GM19324 (cell line): ENCODE results near the gene IPO9.
A peak's percentile ranks its signal among the peaks of the same experiment; 100 is the strongest.

Source experiments
- ATAC-seq: cut with Tn5 transposase; IDR thresholded peaks from one replicate; pipeline ENCODE4 v1.9.1; 2021; ENCODE audit warnings: mild to moderate bottlenecking, moderate library complexity; ENCODE audit not compliant: unreplicated experiment, low FRiP score

IPO9 gene

DNA sequence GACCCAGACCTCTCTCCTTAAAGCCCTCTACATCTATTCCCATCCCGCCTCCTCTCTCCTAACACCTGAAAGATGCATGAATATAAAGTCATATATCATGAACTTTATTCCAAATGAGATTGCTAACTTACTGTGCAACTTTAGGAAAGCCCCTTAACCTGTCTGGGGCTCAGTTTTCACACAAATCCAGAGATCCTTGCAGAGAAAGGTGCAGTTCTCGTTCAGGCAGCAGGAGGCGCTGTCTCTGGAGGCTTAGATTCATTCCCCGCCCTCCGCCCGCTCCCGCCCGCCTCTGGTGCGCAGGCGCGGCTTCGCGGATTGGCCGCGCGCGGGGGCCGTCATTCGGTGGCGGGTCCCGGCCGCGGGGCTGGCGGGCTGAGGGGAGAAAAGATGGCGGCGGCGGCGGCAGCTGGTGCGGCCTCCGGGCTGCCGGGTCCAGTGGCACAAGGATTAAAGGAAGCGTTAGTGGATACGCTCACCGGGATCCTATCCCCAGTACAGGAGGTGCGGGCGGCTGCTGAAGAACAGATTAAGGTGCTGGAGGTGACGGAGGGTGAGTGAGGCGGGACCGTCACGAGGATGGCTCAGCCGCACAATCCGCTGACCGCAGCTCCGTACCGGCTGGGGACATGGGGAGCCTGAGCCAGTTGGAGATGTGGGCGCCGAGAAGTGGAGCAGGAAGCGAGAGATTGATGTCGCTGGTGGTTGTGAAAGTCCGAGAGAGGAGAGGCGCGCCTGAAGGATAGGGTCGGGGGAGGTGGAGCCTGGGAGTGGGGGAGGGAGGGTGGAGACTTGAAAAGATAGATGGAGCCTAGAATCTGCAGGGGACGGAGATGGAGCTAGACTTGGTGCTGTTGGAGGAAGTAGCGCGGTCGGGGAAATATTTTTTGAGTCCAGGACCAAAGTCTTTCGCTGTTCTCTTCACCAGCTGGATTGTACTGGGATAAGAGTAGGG lies at the start of gene IPO9:
IPO9 (plus strand) TSS at position 338 of the 955 bp plus-strand sequence; CDS start at position 391, 53 bp downstream.
- ATAC-seq = peak; percentile 95

DNA sequence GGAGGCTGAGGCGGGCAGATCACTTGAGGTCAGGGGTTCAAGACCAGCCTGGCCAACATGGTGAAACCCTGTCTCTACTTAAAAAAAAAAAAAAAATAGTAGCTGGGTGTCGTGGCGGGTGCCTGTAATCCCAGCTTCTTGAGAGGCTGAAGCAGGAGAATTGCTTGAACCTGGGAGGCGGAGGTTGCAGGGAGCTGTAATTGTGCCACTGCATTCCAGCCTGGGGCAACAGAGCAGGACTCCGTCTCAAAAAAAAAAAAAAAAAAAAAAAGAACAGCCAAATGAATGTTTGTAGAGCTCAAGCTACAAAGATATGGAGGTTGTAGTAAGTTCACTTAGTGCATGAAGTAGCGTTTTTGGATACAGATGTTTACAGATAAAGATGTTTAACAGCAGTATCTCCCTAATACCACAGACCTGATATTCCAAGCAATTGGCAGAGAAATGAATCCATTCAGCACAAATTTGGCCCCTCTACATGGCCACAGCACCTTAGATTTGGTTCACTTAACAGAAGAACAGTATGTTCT lies 49.5 kb upstream of the IPO9 start:
- no peak for ATAC-seq

DNA sequence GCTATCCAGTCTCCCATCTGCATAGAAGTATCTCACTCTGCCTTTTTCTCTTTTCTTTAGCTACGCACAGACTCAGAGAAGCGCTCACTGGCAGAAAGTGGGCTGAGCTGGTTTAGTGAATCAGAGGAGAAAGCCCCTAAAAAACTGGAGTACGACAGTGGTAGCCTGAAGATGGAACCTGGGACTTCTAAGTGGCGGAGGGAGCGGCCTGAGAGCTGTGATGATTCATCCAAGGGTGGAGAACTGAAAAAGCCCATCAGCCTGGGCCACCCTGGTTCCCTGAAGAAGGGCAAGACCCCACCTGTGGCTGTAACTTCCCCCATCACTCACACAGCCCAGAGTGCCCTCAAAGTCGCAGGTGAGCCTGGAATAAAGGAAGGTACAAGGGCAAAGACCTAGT lies 48.0 kb upstream of the IPO9 start:
- ATAC-seq = no peak

GRCh38 chr1:201781437-201781836 lies 47.5 kb upstream of the IPO9 start:
- no peak for ATAC-seq

GRCh38 chr1:201782353-201782752 lies 46.6 kb upstream of the IPO9 start:
- no peak for ATAC-seq

DNA sequence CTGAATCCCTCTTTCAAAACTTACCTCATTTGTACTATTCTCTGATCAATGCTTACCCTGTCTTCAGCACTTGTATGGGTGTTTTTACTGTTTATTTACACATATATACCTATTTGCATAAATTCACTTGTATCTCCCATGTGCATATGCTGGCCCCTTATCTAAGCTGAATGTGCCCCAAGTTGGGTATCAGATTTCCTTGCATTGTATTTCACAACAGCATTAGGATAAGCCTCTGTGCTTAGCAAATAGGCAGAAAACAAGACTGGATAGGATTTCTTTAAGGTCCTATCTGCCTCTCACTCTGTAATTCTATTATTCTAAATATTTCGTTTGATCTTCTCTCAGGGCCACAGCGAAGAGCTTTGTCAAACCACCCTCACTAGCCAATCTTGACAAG lies 45.9 kb upstream of the IPO9 start:
- ATAC-seq = no peak

DNA sequence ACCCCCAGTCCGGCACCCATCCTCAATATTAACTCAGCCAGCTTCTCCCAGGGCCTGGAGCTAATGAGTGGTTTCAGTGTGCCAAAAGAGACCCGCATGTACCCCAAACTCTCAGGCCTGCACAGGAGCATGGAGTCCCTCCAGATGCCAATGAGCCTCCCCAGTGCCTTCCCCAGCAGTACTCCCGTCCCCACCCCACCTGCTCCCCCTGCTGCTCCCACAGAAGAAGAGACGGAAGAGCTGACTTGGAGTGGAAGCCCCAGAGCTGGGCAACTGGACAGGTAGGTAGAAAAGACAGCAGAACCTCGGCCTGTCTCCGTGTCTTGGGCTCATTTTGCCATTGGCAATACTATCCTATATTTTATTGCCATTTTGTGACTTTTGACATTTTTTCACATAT lies 45.4 kb upstream of the IPO9 start:
- no peak for ATAC-seq

DNA sequence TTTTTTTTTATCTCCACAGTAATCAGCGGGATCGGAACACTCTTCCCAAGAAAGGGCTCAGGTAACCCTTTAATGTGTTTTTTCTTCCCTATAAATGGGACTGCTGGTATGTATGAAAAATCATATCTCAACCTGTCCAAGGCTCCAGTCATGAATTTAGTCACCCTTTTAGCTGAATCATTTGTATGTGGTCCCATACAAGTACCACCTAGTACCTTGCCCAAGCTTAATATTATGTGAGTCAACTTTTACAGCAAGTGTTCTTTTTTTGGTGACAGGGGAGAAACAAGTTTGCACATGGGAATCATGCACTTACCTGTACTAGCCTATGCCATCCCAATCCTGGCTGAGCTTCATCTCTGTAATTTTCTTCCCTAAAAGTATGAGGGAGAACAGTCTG lies 43.7 kb upstream of the IPO9 start:
- no peak for ATAC-seq

- ATAC-seq = no peak
Observed at GRCh38 chr1:201786824-201787223, 42.1 kb upstream of the IPO9 start.

GRCh38 chr1:201788296-201788695 lies 40.7 kb upstream of the IPO9 start:
- no peak for ATAC-seq

DNA sequence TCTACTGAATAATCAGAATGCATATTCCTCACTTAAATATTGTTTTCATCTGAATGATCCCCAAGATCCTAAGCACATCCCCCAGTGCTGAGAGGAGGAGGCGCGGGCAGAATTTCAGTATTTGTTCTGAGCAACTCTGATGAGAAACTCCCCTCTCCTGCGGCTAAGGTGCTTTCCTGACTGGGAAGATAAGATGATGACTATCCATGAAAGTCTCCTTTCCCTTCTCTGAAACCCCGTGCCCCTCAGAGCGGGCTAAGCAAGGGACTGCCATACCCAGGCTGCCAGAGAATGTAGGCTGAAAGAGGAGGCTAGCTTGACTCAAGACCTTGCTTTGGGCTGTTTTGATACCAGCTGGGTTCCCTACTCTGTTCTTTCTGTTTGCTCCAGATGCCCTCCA lies 39.7 kb upstream of the IPO9 start:
- ATAC-seq = no peak

GRCh38 chr1:201790261-201790660 lies 38.7 kb upstream of the IPO9 start:
- no peak for ATAC-seq

DNA sequence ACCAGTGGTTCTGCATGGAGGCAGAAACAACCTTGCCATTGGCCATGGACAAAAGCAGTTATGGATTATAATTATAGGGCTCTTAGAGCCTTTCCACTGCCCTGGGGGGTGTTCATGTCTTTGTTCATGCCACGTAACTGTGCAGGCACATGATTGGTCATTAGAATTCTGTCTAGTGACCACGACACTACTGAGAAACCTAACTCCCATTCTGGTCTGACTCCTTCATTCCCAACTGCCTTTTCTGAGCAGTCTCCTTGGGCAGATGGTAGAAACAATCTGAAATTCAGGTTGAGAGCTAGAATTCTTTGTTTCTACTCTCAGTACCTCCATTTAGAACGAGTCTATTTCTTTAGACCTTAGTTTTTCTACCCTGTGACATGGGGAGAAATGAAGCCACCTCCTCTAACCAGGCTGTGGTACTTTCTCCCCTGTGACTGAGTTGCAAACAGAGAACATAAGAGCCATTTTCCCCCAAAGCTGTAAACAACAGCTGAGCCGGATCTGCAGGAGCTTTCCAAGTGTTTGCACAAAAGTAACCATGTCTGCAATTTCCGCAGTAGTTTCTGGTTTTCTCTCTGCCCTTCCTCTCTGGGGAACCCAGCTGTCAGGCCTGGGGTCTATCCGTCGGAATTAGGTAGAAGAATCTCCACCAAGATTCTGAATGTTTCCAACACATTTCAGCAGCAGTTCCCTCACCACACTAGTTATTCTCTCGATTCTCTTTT lies 37.7 kb upstream of the IPO9 start:
- no peak for ATAC-seq

DNA sequence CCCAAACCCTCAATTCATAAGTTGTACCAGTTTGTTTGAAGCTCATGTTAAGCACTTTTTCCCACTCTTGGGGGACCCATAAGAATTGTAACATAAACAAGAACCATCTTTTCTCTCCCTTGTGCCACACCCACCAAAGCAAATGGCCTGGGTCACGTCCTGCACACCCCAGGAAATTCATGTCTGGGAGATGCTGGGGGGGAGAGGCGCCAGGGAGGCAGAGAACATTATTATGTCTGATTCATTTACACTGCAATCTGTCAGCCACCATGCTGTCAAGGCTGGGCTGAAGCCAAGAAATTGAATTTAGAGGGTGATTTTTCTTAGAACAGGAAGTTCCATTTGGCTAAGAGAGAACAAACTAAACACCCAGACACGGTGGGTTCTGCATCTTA lies 37.2 kb upstream of the IPO9 start:
- ATAC-seq = no peak

- ATAC-seq = no peak
Observed at GRCh38 chr1:201792534-201793305, 36.2 kb upstream of the IPO9 start.

DNA sequence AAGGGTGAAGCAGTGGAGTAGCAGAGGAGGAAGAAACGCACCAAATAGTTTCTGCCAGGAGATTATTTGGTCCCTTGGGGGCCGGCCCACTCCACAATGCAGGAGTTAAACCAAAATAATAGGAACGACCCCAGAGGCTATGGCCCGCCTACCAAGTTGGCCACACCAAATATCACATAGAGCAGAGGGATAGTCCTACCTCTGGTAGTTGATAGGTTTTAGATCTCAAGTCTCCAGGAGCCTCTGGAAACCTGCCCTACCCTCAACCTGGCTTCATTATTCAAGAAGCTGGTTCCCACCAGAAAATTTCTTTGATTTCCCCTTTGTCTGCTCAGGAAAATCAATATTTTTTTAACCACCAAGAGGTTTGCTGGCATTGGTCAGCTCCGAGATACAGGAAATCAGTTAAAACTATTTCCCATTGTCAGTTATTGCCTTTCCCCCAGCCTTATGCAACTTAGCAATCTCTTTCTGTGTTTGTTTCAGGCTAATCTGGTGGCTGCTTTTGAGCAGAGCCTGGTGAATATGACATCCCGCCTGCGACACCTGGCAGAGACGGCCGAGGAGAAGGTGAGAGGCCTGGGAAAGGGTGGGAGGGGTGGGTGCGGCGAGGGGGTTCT lies 35.5 kb upstream of the IPO9 start:
- ATAC-seq = no peak

GRCh38 chr1:201795066-201795465 lies 33.9 kb upstream of the IPO9 start:
- ATAC-seq = no peak

DNA sequence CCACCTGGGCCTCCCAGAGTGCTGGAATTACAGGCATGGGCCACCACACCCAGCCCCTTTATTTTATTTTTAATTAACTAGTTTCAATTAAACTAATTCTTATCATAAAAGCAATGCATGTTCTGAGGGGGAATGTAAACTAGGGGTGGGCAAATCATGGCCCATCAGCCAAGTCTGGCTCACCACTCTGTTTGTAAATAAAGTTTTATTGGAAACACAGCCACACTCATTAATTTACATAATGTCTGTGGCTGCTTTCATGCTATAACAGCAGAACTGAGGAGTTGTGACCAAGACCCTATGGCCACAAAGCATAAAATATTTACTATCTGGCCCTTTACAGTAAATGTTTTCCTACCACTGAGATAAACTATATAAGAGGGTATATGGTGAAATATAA lies 28.7 kb upstream of the IPO9 start:
- no peak for ATAC-seq

DNA sequence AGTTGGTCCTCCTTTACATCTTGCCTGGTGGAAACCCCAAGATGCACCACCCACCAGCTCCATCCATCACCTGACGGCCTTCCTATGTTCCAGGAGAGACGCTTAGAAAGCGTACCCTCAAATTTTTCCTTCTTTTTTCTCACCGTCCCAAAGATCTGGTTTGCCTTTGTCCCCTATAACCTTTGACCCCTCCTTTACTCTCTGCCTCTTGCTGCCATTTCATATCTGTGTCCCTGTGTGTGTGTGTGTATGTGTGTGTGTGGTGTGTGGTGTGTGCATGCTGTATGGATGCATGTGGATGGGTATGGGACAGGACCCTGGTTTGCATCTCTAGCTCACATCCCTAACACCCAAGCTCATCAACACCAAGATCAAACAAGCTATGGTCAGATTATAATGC lies 22.2 kb upstream of the IPO9 start:
- no peak for ATAC-seq

GRCh38 chr1:201807958-201808632 lies 20.9 kb upstream of the IPO9 start:
- no peak for ATAC-seq
